Effector memory CD4-positive, alpha-beta T cell (primary cell): Measurements from ENCODE around the gene DEFB114.
"Not testable (repeated sequence)": the region's sequence is repeated elsewhere in the genome, so short reads cannot be mapped to it uniquely, and the experiment has no call there.

Source experiments
- DNase-seq, 3 donors: peaks; one replicate each; pipeline ENCODE4 v3.0.0-alpha.2; 2020
- H3K27ac ChIP-seq: 2 replicates; pipeline ENCODE4 v1.7.0; 2013; ENCODE audit warnings: mild to moderate bottlenecking, low read length, moderate library complexity; ENCODE audit not compliant: insufficient read depth, poor library complexity, severe bottlenecking
- H3K27me3 ChIP-seq: replicated peaks from 2 replicates; pipeline ENCODE4 v1.7.0; 2013; ENCODE audit warnings: mild to moderate bottlenecking, low read length; ENCODE audit not compliant: insufficient read depth, control insufficient read depth, poor library complexity, severe bottlenecking
- H3K36me3 ChIP-seq: 2 replicates; pipeline ENCODE4 v1.7.0; 2013; ENCODE audit warnings: mild to moderate bottlenecking, low read length, moderate library complexity; ENCODE audit not compliant: control insufficient read depth, insufficient read depth
- H3K4me1 ChIP-seq: 2 replicates; pipeline ENCODE4 v1.7.0; 2013; ENCODE audit warnings: low read length, mild to moderate bottlenecking; ENCODE audit not compliant: control insufficient read depth, insufficient read depth, poor library complexity, severe bottlenecking
- H3K4me3 ChIP-seq: 2 replicates; pipeline ENCODE4 v1.7.0; 2013; ENCODE audit warnings: low read length, low read depth, mild to moderate bottlenecking; ENCODE audit not compliant: insufficient read depth, poor library complexity, severe bottlenecking
- H3K9me3 ChIP-seq: 2 replicates; pipeline ENCODE4 v1.7.0; 2013; ENCODE audit warnings: mild to moderate bottlenecking, low read length, moderate library complexity; ENCODE audit not compliant: control insufficient read depth

The DEFB114 gene

GRCh38 chr6:49944068-49944467 is 19.9 kb downstream of the DEFB114 start:
- not testable (repeated sequence) for H3K27me3 ChIP-seq, H3K4me3 ChIP-seq, DNase-seq, H3K36me3 ChIP-seq, H3K4me1 ChIP-seq, H3K27ac ChIP-seq, H3K9me3 ChIP-seq

GRCh38 chr6:49939993-49940498 is 23.9 kb downstream of the DEFB114 start:
- no peaks in the 10 kb centered on the region for H3K4me1 ChIP-seq
- H3K27ac ChIP-seq: no peak overlapping the region
- no peaks in the 10 kb centered on the region for H3K36me3 ChIP-seq
- no peak overlapping the region for H3K4me3 ChIP-seq
- no peaks in the 10 kb centered on the region for H3K9me3 ChIP-seq
- H3K27me3 ChIP-seq: no peaks in the 10 kb centered on the region
- no peak for DNase-seq

GRCh38 chr6:49937811-49938210 is 26.2 kb downstream of the DEFB114 start:
- H3K9me3 ChIP-seq: no peaks in the 10 kb centered on the region
- DNase-seq: no peak
- no peaks in the 10 kb centered on the region for H3K36me3 ChIP-seq
- no peak overlapping the region for H3K27ac ChIP-seq
- no peaks in the 10 kb centered on the region for H3K27me3 ChIP-seq
- no peak overlapping the region for H3K4me3 ChIP-seq
- H3K4me1 ChIP-seq: no peaks in the 10 kb centered on the region

GRCh38 chr6:49937017-49937416 is 26.9 kb downstream of the DEFB114 start:
- DNase-seq: no peak
- Histone ChIP-seq H3K9me3 (no peaks in the 10 kb centered on the region), H3K4me3 (no peak overlapping the region), H3K36me3 (no peaks in the 10 kb centered on the region), H3K4me1 (no peaks in the 10 kb centered on the region), H3K27me3 (no peaks in the 10 kb centered on the region), H3K27ac (no peak overlapping the region)

- no peaks in the 10 kb centered on the region for H3K4me1 ChIP-seq
- no peaks in the 10 kb centered on the region for H3K36me3 ChIP-seq
- H3K27ac ChIP-seq: no peak overlapping the region
- H3K4me3 ChIP-seq: no peak overlapping the region
- H3K27me3 ChIP-seq: no peaks in the 10 kb centered on the region
- no peak for DNase-seq
- no peaks in the 10 kb centered on the region for H3K9me3 ChIP-seq
These were observed 28.6 kb downstream of the DEFB114 start for GRCh38 chr6:49935387-49935786.

- Histone ChIP-seq H3K27ac (no peak overlapping the region), H3K9me3 (no peaks in the 10 kb centered on the region), H3K4me3 (no peak overlapping the region), H3K4me1 (no peaks in the 10 kb centered on the region), H3K36me3 (no peaks in the 10 kb centered on the region), H3K27me3 (no peaks in the 10 kb centered on the region)
- no peak for DNase-seq
These were observed 29.2 kb downstream of the DEFB114 start for GRCh38 chr6:49934770-49935169.

GRCh38 chr6:49933526-49933925 is 30.4 kb downstream of the DEFB114 start:
- Histone ChIP-seq H3K9me3 (no peaks in the 10 kb centered on the region), H3K27ac (no peak overlapping the region), H3K4me3 (no peak overlapping the region), H3K4me1 (no peaks in the 10 kb centered on the region), H3K36me3 (no peaks in the 10 kb centered on the region), H3K27me3 (no peaks in the 10 kb centered on the region)
- no peak for DNase-seq

- DNase-seq: no peak
- Histone ChIP-seq H3K4me3 (no peak overlapping the region), H3K27ac (no peak overlapping the region), H3K36me3 (no peaks in the 10 kb centered on the region), H3K9me3 (no peaks in the 10 kb centered on the region), H3K27me3 (no peaks in the 10 kb centered on the region), H3K4me1 (no peaks in the 10 kb centered on the region)
These were observed 34.6 kb downstream of the DEFB114 start for GRCh38 chr6:49929340-49929739.

- Histone ChIP-seq H3K4me1 (no peaks in the 10 kb centered on the region), H3K4me3 (no peak overlapping the region), H3K9me3 (no peaks in the 10 kb centered on the region), H3K27me3 (no peaks in the 10 kb centered on the region), H3K36me3 (no peaks in the 10 kb centered on the region), H3K27ac (no peak overlapping the region)
- no peak for DNase-seq
These were observed 40.1 kb downstream of the DEFB114 start for GRCh38 chr6:49923826-49924225.

GRCh38 chr6:49919935-49920644 is 43.9 kb downstream of the DEFB114 start:
- no peaks in the 10 kb centered on the region for H3K27me3 ChIP-seq
- no peak overlapping the region for H3K27ac ChIP-seq
- no peak overlapping the region for H3K4me3 ChIP-seq
- H3K9me3 ChIP-seq: no peaks in the 10 kb centered on the region
- DNase-seq: no peak
- H3K36me3 ChIP-seq: no peaks in the 10 kb centered on the region
- H3K4me1 ChIP-seq: no peaks in the 10 kb centered on the region
